B cell (primary cell): ENCODE data around the gene NR6A1. TPM values are rescaled to one million over a fixed set of nuclear protein-coding genes. Genes with fewer than 3 reads are reported as not detected.

Experiments used
- ATAC-seq: fragments of 200-7000 bp; cut with Tn5 transposase; one replicate; pipeline ENCODE4 v1.10.0; 2021; ENCODE audit warnings: low read depth, mild to moderate bottlenecking, moderate number of reproducible peaks, moderate library complexity
- CTCF ChIA-PET: fragments of 350-600 bp; sonication (Branson Sonifier 250); formaldehyde crosslinking; loops from one replicate; lab custom pipeline; 2021; ENCODE audit warnings: antibody characterized with exemption, inconsistent platforms; lab: Charles Lee
- POLR2A ChIA-PET: fragments of 350-600 bp; sonication (Branson Sonifier 250); formaldehyde crosslinking; loops from one replicate; lab custom pipeline; 2021; ENCODE audit warnings: antibody characterized with exemption; lab: Charles Lee
- DNase-seq: peaks from one replicate; pipeline ENCODE4 v3.0.0; 2013
- H2AFZ ChIP-seq: 2 replicates; pipeline ENCODE4 v1.6.1; 2012; ENCODE audit warnings: mild to moderate bottlenecking, low read depth, low read length; ENCODE audit not compliant: insufficient read depth, poor library complexity, severe bottlenecking
- H3K27ac ChIP-seq, 2 donors: 1 replicate in 1 of 2; 2 replicates in 1 of 2; pipeline ENCODE4 v1.5.1; 2012 to 2013; ENCODE audit warnings: low read length in 2 of 2, mild to moderate bottlenecking in 2 of 2, moderate library complexity in 1 of 2
- H3K27me3 ChIP-seq, 4 experiments: fragments of 200-600 bp in 1 of 4; sonication (generic) in 1 of 4; replicated peaks in 1 of 4; 1 replicate in 2 of 4; 2 replicates in 2 of 4; pipeline versions ENCODE4 v1.6.1 to v1.7.0; 2013 to 2016; ENCODE audit warnings: low read length in 3 of 4, mild to moderate bottlenecking in 2 of 4, mixed read lengths in 1 of 4, moderate library complexity in 1 of 4; ENCODE audit not compliant: insufficient read depth in 4 of 4, control insufficient read depth in 3 of 4; ENCODE audit errors: control extremely low read depth in 1 of 4
- H3K36me3 ChIP-seq, 2 experiments: replicated peaks in 1 of 2; 1 replicate in 1 of 2; 2 replicates in 1 of 2; pipeline versions ENCODE4 v1.6.1 to v1.7.1; 2013; ENCODE audit warnings: low read length in 1 of 2; ENCODE audit not compliant: insufficient read depth in 2 of 2, control insufficient read depth in 1 of 2; ENCODE audit errors: control extremely low read depth in 1 of 2, extremely low read depth in 1 of 2
- H3K4me1 ChIP-seq, 2 donors: fragments of 200-600 bp in 1 of 2; sonication (generic) in 1 of 2; 1 replicate in 1 of 2; 2 replicates in 1 of 2; pipeline versions ENCODE4 v1.5.1 to v1.6.1; 2013 to 2017; ENCODE audit warnings: low read length in 2 of 2; ENCODE audit not compliant: control insufficient read depth in 2 of 2, insufficient read depth in 2 of 2
- H3K4me2 ChIP-seq: replicated peaks from 2 replicates; pipeline ENCODE3; 2012; ENCODE audit warnings: mild to moderate bottlenecking, low read depth, low read length; ENCODE audit not compliant: poor library complexity, severe bottlenecking
- H3K4me3 ChIP-seq, 5 experiments: fragments of 200-600 bp in 1 of 5; sonication (generic) in 1 of 5; 1 replicate in 3 of 5; 2 replicates in 2 of 5; pipeline versions ENCODE4 v1.5.1 to v1.7.0; 2011 to 2016; ENCODE audit warnings: low read length in 4 of 5, mild to moderate bottlenecking in 4 of 5, low read depth in 2 of 5, control low read depth in 1 of 5, moderate library complexity in 1 of 5; ENCODE audit not compliant: insufficient read depth in 1 of 5; ENCODE audit errors: control extremely low read depth in 1 of 5, extremely low read depth in 1 of 5
- H3K79me2 ChIP-seq: fragments of 200-600 bp; sonication (generic); one replicate; pipeline ENCODE4 v1.6.0; 2016; ENCODE audit warnings: low read length; ENCODE audit not compliant: control insufficient read depth, insufficient read depth
- H3K9ac ChIP-seq: fragments of 200-600 bp; sonication (generic); 2 replicates; pipeline ENCODE4 v1.6.1; 2017; ENCODE audit warnings: mild to moderate bottlenecking, low read length, moderate library complexity
- H3K9me3 ChIP-seq, 3 donors: one replicate each; pipeline versions ENCODE4 v1.6.1 to v1.7.1; 2013; ENCODE audit warnings: low read length in 2 of 3; ENCODE audit not compliant: control insufficient read depth in 2 of 3, insufficient read depth in 1 of 3; ENCODE audit errors: control extremely low read depth in 1 of 3
- H4K20me1 ChIP-seq: 2 replicates; pipeline ENCODE4 v1.6.0; 2012; ENCODE audit warnings: mild to moderate bottlenecking, low read length; ENCODE audit not compliant: insufficient read depth, control insufficient read depth, poor library complexity, severe bottlenecking
- H3K27ac Mint-ChIP-seq: one replicate; pipeline ENCODE4 v1.8.0; 2021; ENCODE audit warnings: mixed read lengths
- H3K27me3 Mint-ChIP-seq: one replicate; pipeline ENCODE4 v1.8.0; 2021; ENCODE audit warnings: mixed read lengths
- H3K4me1 Mint-ChIP-seq: one replicate; pipeline ENCODE4 v1.8.0; 2021; ENCODE audit warnings: mixed read lengths
- H3K4me3 Mint-ChIP-seq: one replicate; pipeline ENCODE4 v1.8.0; 2021; ENCODE audit warnings: mixed read lengths
- H3K9me3 Mint-ChIP-seq: one replicate; pipeline ENCODE4 v1.8.0; 2022; ENCODE audit warnings: mixed read lengths; ENCODE audit not compliant: insufficient read depth
- CTCF ChIP-seq: fragments of 200-600 bp; IDR thresholded peaks from one replicate; pipeline ENCODE4 v1.8.0; 2022; ENCODE audit warnings: antibody characterized with exemption, mild to moderate bottlenecking
- EZH2 ChIP-seq: IDR thresholded peaks from 2 replicates; pipeline ENCODE4 v1.6.1; 2012; ENCODE audit warnings: borderline replicate concordance, low read depth, mild to moderate bottlenecking, moderate library complexity, low read length; ENCODE audit not compliant: insufficient read depth, poor library complexity, severe bottlenecking
- WGBS: methylation state at CpG from one replicate; pipeline ENCODE4 v1.1.5; 2013; ENCODE audit warnings: missing lambda C conversion rate; ENCODE audit not compliant: insufficient coverage; 5-methylcytosine and 5-hydroxymethylcytosine counted together
- intact Hi-C: fragments of 100-400 bp; cut with micrococcal nuclease; formaldehyde crosslinking; loops from one replicate; pipeline ENCODE4 v1.10.0; 2022
- polyA plus RNA-seq: library from polyadenylated mRNA; depleted of rRNA; stranded (reverse); fragments of >200 nt; gene quantifications from 2 replicates; pipeline ENCODE4 v1.2.3, GENCODE V29; 2012
- total RNA-seq, 2 donors: library from RNA; stranded (reverse); fragments of 120-200 nt in 1 of 2; gene quantifications; 1 replicate in 1 of 2; 2 replicates in 1 of 2; pipeline versions ENCODE4 v1.2.3 to v1.2.4, GENCODE V29; 2013 to 2022

The NR6A1 gene
- total and polyA plus RNA-seq, 2 donors (not counting 1 experiment from before 2014, with no cell fraction given) = 0.09 to 0.67 TPM

- H3K27ac Mint-ChIP-seq = no peak overlapping the region
- H3K4me1 Mint-ChIP-seq = no peaks in the 10 kb centered on the region
- Histone ChIP-seq H4K20me1 (no peaks in the 10 kb centered on the region), H3K79me2 (no peaks in the 10 kb centered on the region), H3K4me1 (no peaks in the 10 kb centered on the region), H3K4me3 (no peak overlapping the region), H2AFZ (no peak overlapping the region), H3K4me2 (no peak overlapping the region), H3K9ac (no peak overlapping the region), H3K27ac (no peak overlapping the region), H3K27me3 (no peaks in the 10 kb centered on the region), H3K9me3 (no peaks in the 10 kb centered on the region), H3K36me3 (no peaks in the 10 kb centered on the region)
- no peak for ATAC-seq
- no peaks in the 10 kb centered on the region for H3K27me3 Mint-ChIP-seq
- CTCF ChIA-PET = interaction anchor here (1.0 kb wide), 1 partner anchor 61 kb away, joined by 3 read pairs; no protein-coding TSS in a partner anchor
- DNase-seq = no peak
- no peaks in the 10 kb centered on the region for H3K9me3 Mint-ChIP-seq
- POLR2A ChIA-PET = no interaction called here
- WGBS = 92% methylated on average over 1 of the region's 1 CpG
- no peak overlapping the region for H3K4me3 Mint-ChIP-seq
- intact Hi-C loops = no loop called here
- TF ChIP-seq CTCF = no peak
- TF ChIP-seq EZH2 = no peak
These were observed 118.9 kb downstream of the NR6A1 start for GRCh38 chr9:124652203-124652602.

- Histone ChIP-seq H3K27ac (no peak overlapping the region), H3K4me2 (no peak overlapping the region), H2AFZ (no peak overlapping the region), H3K9ac (no peak overlapping the region), H4K20me1 (no peaks in the 10 kb centered on the region), H3K9me3 (peaks cover 0 to 5% (median 2%) of the 10 kb centered on the region in 3 donors), H3K4me1 (no peaks in the 10 kb centered on the region), H3K36me3 (no peaks in the 10 kb centered on the region), H3K4me3 (no peak overlapping the region), H3K27me3 (no peaks in the 10 kb centered on the region), H3K79me2 (no peaks in the 10 kb centered on the region)
- DNase-seq (no peak), ATAC-seq (no peak)
- no peak for TF ChIP-seq EZH2
- intact Hi-C loops = no loop called here
- Mint-ChIP-seq H3K4me1 (no peaks in the 10 kb centered on the region), H3K4me3 (no peak overlapping the region), H3K9me3 (peaks cover 5% of the 10 kb centered on the region), H3K27ac (no peak overlapping the region), H3K27me3 (no peaks in the 10 kb centered on the region)
- ChIA-PET CTCF (no interaction called here), POLR2A (no interaction called here)
These were observed 125.8 kb downstream of the NR6A1 start for GRCh38 chr9:124645274-124645673.
